GM19239 (cell line): ENCODE results near the gene PAPOLA.

ENCODE experiments used
- DNase-seq: peaks from one replicate; pipeline ENCODE4 v3.0.0; 2011; ENCODE audit warnings: low spot score; ENCODE audit not compliant: insufficient read length
- FAIRE-seq: peaks from 2 replicates; lab custom pipeline; 2011; peaks lifted over from hg19 to GRCh38; lab: Jason Lieb, UNC

Gene PAPOLA

GRCh38 chr14:96583569-96584041 is 81.4 kb downstream of the PAPOLA start:
- no peak for DNase-seq
- FAIRE-seq: no peak

- peak; percentile 27 for DNase-seq
- no peak for FAIRE-seq
Observed at GRCh38 chr14:96584199-96584906, 82.2 kb downstream of the PAPOLA start.

- FAIRE-seq (no peak), DNase-seq (no peak)
Observed at GRCh38 chr14:96584907-96585671, 82.9 kb downstream of the PAPOLA start.

GRCh38 chr14:96585672-96586013 is 83.5 kb downstream of the PAPOLA start:
- FAIRE-seq: no peak
- DNase-seq: no peak

GRCh38 chr14:96586056-96586455 is 83.9 kb downstream of the PAPOLA start:
- DNase-seq (no peak), FAIRE-seq (no peak)

- FAIRE-seq (no peak), DNase-seq (no peak)
Observed at GRCh38 chr14:96586921-96587822, 85.0 kb downstream of the PAPOLA start.

- FAIRE-seq (no peak), DNase-seq (no peak)
Observed at GRCh38 chr14:96587823-96588385, 85.7 kb downstream of the PAPOLA start.

GRCh38 chr14:96588410-96589257 is 86.5 kb downstream of the PAPOLA start:
- DNase-seq (no peak), FAIRE-seq (no peak)

- no peak for FAIRE-seq
Observed at GRCh38 chr14:96589577-96589976, 87.4 kb downstream of the PAPOLA start.

GRCh38 chr14:96590190-96590864 is 88.1 kb downstream of the PAPOLA start:
- FAIRE-seq (no peak), DNase-seq (no peak)

More at GRCh38 chr14:96589577-96589976, 87.4 kb downstream of the PAPOLA start:
- no peak for DNase-seq

- FAIRE-seq: no peak
- DNase-seq: peak; percentile 75
Observed at GRCh38 chr14:96592591-96593386, 90.6 kb downstream of the PAPOLA start.

GRCh38 chr14:96594961-96595360 is 92.8 kb downstream of the PAPOLA start:
- FAIRE-seq (no peak), DNase-seq (no peak)

- no peak for FAIRE-seq
Observed at GRCh38 chr14:96597680-96598079, 95.5 kb downstream of the PAPOLA start.

GRCh38 chr14:96598332-96598928 is 96.2 kb downstream of the PAPOLA start:
- FAIRE-seq (no peak), DNase-seq (no peak)

More at GRCh38 chr14:96597680-96598079, 95.5 kb downstream of the PAPOLA start:
- DNase-seq: no peak

GRCh38 chr14:96599076-96599475 is 96.9 kb downstream of the PAPOLA start:
- FAIRE-seq: no peak
- DNase-seq: no peak

- DNase-seq: no peak
- FAIRE-seq: no peak
Observed at GRCh38 chr14:96602186-96602585, 100.0 kb downstream of the PAPOLA start.

GRCh38 chr14:96603350-96604255 is 101.4 kb downstream of the PAPOLA start:
- FAIRE-seq (no peak), DNase-seq (no peak)
